ENCODE measurements around the gene ZFP57. TPM values are rescaled to one million over a fixed set of nuclear protein-coding genes. Genes with fewer than 3 reads are reported as not detected.

The ZFP57 gene
- total RNA-seq, 1 experiment from 2014 or later = not detected

DNA sequence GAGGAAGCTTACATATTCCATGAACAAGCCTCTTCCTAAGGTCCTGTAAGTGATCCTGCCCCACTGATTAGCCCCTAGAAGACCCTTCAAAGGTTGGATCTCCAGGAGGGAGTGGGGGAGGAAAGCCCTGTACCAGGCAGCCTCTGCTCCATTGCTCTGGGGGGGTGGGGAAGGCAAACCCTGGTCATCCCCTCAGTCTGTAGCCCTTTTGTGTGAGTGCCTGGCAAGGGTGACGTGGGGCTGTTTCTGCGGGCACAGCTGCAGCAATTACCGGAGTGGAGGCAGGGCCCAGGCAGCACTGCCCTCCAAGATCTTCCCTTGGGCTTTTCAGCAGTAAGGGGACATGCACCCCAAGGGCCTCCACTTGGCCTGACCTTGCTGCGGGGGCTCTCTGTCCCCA is 24.2 kb downstream of the ZFP57 start, which contains the start of gene MOG:
TSS of gene MOG (plus strand) at position 295 of the 400 bp plus-strand sequence. CDS start 118 bp downstream, outside the sequence.
- TF ChIP-seq, protein P1, sequence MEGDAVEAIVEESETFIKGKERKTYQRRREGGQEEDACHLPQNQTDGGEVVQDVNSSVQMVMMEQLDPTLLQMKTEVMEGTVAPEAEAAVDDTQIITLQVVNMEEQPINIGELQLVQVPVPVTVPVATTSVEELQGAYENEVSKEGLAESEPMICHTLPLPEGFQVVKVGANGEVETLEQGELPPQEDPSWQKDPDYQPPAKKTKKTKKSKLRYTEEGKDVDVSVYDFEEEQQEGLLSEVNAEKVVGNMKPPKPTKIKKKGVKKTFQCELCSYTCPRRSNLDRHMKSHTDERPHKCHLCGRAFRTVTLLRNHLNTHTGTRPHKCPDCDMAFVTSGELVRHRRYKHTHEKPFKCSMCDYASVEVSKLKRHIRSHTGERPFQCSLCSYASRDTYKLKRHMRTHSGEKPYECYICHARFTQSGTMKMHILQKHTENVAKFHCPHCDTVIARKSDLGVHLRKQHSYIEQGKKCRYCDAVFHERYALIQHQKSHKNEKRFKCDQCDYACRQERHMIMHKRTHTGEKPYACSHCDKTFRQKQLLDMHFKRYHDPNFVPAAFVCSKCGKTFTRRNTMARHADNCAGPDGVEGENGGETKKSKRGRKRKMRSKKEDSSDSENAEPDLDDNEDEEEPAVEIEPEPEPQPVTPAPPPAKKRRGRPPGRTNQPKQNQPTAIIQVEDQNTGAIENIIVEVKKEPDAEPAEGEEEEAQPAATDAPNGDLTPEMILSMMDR (IDR thresholded peaks at IDR 0.05; ENCODE audit: insufficient read depth in 1 of 2, low read depth in 1 of 2, low read length in 1 of 2, severe bottlenecking in 1 of 2, unreplicated experiment in 1 of 2) = no peak
- Mint-ChIP-seq H3K27me3 (ENCODE audit: insufficient read depth, unreplicated experiment) (peaks cover 4% of the 10 kb centered on the region), H3K4me3 (ENCODE audit: unreplicated experiment) (no peak within 1 kb of the TSS), H3K9me3 (ENCODE audit: unreplicated experiment) (no peaks in the 10 kb centered on the region), H3K27ac (ENCODE audit: unreplicated experiment) (no peak within 1 kb of the TSS), H3K4me1 (ENCODE audit: low read depth, unreplicated experiment) (no peaks in the 10 kb centered on the region), H3K36me3 (ENCODE audit: insufficient read depth, unreplicated experiment) (no peaks in the 10 kb centered on the region)
- Histone ChIP-seq H3K4me1 (no peaks in the 10 kb centered on the region), H3K9me3 (no peaks in the 10 kb centered on the region), H3K4me3 (ENCODE audit: low read depth, low read length) (no peak within 1 kb of the TSS), H3K36me3 (ENCODE audit: control insufficient read depth, insufficient read depth, low read length) (no peaks in the 10 kb centered on the region), H3K27me3 (replicated peaks; ENCODE audit: control insufficient read depth, insufficient read depth, low read length) (no peaks in the 10 kb centered on the region)
- no peak for DNase-seq
- CTCF ChIA-PET = interaction anchor here (0.7 kb wide), 1 partner anchor 39 kb away, joined by 7 read pairs; no protein-coding TSS in a partner anchor
- POLR2A ChIA-PET = interaction anchor here (0.6 kb wide), 1 partner anchor 37 kb away, joined by 3 read pairs; no protein-coding TSS in a partner anchor
- intact Hi-C loops (cut with micrococcal nuclease; ENCODE audit: unreplicated experiment) = no loop called here
- no TSS peak for BruUV-seq (replicated peaks)

DNA sequence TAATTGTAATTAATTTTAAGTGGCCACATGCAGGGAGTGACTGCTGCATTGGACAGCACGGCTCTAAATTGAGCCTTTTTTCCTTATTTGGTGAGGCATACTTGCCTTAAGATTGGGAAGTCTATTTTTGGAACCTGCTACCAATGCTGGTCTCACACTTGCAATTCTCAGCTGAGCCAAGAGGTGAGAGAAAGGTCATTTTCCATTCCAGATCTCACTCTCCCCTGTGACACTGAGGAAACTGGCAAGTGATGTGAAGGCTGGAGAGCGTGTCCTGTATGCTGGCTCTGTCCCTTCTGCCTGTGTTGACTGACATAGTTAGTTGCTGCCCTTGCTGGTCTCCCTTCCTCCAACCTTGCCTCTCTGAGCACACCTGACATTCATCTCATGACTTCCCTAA is 24.8 kb downstream of the ZFP57 start:
- ChIA-PET CTCF (interaction anchor here (0.7 kb wide), 1 partner anchor 40 kb away, joined by 7 read pairs; no protein-coding TSS in a partner anchor), POLR2A (no interaction called here)
- Mint-ChIP-seq H3K4me3 (ENCODE audit: unreplicated experiment) (no peak overlapping the region), H3K27ac (ENCODE audit: unreplicated experiment) (no peak overlapping the region), H3K4me1 (ENCODE audit: low read depth, unreplicated experiment) (no peaks in the 10 kb centered on the region), H3K27me3 (ENCODE audit: insufficient read depth, unreplicated experiment) (peaks cover 4% of the 10 kb centered on the region), H3K36me3 (ENCODE audit: insufficient read depth, unreplicated experiment) (no peaks in the 10 kb centered on the region), H3K9me3 (ENCODE audit: unreplicated experiment) (no peaks in the 10 kb centered on the region)
- no peak for DNase-seq
- intact Hi-C loops (cut with micrococcal nuclease; ENCODE audit: unreplicated experiment) = no loop called here
- Histone ChIP-seq H3K9me3 (no peaks in the 10 kb centered on the region), H3K4me1 (no peaks in the 10 kb centered on the region), H3K4me3 (ENCODE audit: low read depth, low read length) (no peak overlapping the region), H3K27me3 (replicated peaks; ENCODE audit: control insufficient read depth, insufficient read depth, low read length) (no peaks in the 10 kb centered on the region), H3K36me3 (ENCODE audit: control insufficient read depth, insufficient read depth, low read length) (no peaks in the 10 kb centered on the region)
- no TSS peak for BruUV-seq (replicated peaks)
- TF ChIP-seq, protein P1 (IDR thresholded peaks at IDR 0.05; ENCODE audit: insufficient read depth in 1 of 2, low read depth in 1 of 2, low read length in 1 of 2, severe bottlenecking in 1 of 2, unreplicated experiment in 1 of 2) = no peak

DNA sequence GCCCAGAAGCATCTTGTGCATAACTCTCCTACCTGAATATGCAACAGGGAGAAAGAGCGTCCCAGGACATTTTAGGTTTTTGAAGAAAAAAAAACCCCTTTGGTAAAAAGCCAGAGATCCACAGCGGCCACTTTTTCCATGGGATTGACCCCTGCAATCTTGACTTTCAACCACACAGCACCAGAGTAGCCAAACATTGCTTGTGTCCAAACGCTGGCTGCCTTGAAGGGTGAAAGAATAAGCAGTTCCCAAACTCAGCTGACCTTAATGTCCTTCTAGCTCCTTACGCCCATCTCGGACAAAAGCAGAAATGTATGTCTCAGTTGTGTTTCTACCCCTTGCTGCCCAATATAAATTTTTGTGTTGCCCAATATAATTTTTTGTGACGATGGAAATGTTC is 25.3 kb downstream of the ZFP57 start:
- Mint-ChIP-seq H3K36me3 (ENCODE audit: insufficient read depth, unreplicated experiment) (no peaks in the 10 kb centered on the region), H3K4me3 (ENCODE audit: unreplicated experiment) (no peak overlapping the region), H3K27me3 (ENCODE audit: insufficient read depth, unreplicated experiment) (peaks cover 4% of the 10 kb centered on the region), H3K4me1 (ENCODE audit: low read depth, unreplicated experiment) (no peaks in the 10 kb centered on the region), H3K9me3 (ENCODE audit: unreplicated experiment) (no peaks in the 10 kb centered on the region), H3K27ac (ENCODE audit: unreplicated experiment) (no peak overlapping the region)
- TF ChIP-seq, protein P1 (IDR thresholded peaks at IDR 0.05; ENCODE audit: insufficient read depth in 1 of 2, low read depth in 1 of 2, low read length in 1 of 2, severe bottlenecking in 1 of 2, unreplicated experiment in 1 of 2) = no peak
- CTCF ChIA-PET = no interaction called here
- no peaks in the 10 kb centered on the region for H3K4me1 ChIP-seq
- POLR2A ChIA-PET = no interaction called here
- no TSS peak for BruUV-seq (replicated peaks)
- no peak overlapping the region for H3K4me3 ChIP-seq (ENCODE audit: low read depth, low read length)
- H3K9me3 ChIP-seq = no peaks in the 10 kb centered on the region
- intact Hi-C loops (cut with micrococcal nuclease; ENCODE audit: unreplicated experiment) = no loop called here
- H3K36me3 ChIP-seq (ENCODE audit: control insufficient read depth, insufficient read depth, low read length) = no peaks in the 10 kb centered on the region
- DNase-seq = no peak
- no peaks in the 10 kb centered on the region for H3K27me3 ChIP-seq (replicated peaks; ENCODE audit: control insufficient read depth, insufficient read depth, low read length)

All from Caco-2 (cell line).